OCI-LY3 (cell line): ENCODE data around the gene CHCHD10.

Source experiments
- H2AFZ ChIP-seq: fragments of 200-600, 300-600 bp; shearing (Covaris generic); 2 replicates; pipeline ENCODE4 v1.6.0; 2014; ENCODE audit warnings: antibody characterized with exemption, low read depth, low read length
- H3K27ac ChIP-seq: fragments of 200-600, 300-600 bp; sonication (generic); 2 replicates; pipeline ENCODE4 v1.5.1; 2014; ENCODE audit warnings: mild to moderate bottlenecking, low read length, moderate library complexity, mixed read lengths
- H3K27me3 ChIP-seq: fragments of 200-600, 300-600 bp; sonication (generic); 2 replicates; pipeline ENCODE4 v1.6.1; 2014; ENCODE audit warnings: low read depth, low read length, mixed read lengths
- H3K36me3 ChIP-seq: fragments of 200-600, 300-600 bp; sonication (generic); replicated peaks from 2 replicates; pipeline ENCODE3; 2014; ENCODE audit warnings: low read depth, low read length, mixed read lengths
- H3K4me1 ChIP-seq: fragments of 300-600, 200-600 bp; sonication (generic); 2 replicates; pipeline ENCODE4 v1.6.1; 2014; ENCODE audit warnings: low read length, mixed read lengths
- H3K4me2 ChIP-seq: fragments of 200-600, 300-600 bp; sonication (generic); 2 replicates; pipeline ENCODE4 v1.6.1; 2014; ENCODE audit warnings: low read length, mixed read lengths
- H3K4me3 ChIP-seq: fragments of 300-600, 200-600 bp; sonication (generic); 2 replicates; pipeline ENCODE4 v1.5.1; 2014; ENCODE audit warnings: antibody characterized with exemption, mild to moderate bottlenecking, low read length, moderate library complexity
- H3K79me2 ChIP-seq: fragments of 300-600, 200-600 bp; shearing (Covaris generic); 2 replicates; pipeline ENCODE4 v1.6.1; 2014; ENCODE audit warnings: mild to moderate bottlenecking, low read length, mixed read lengths
- H3K9ac ChIP-seq: fragments of 300-600, 200-600 bp; shearing (Covaris generic); 2 replicates; pipeline ENCODE4 v1.6.0; 2014; ENCODE audit warnings: mild to moderate bottlenecking, low read length, moderate library complexity
- H3K9me3 ChIP-seq: fragments of 200-600, 300-600 bp; shearing (Covaris generic); 2 replicates; pipeline ENCODE4 v1.6.1; 2014; ENCODE audit warnings: low read length, mixed read lengths; ENCODE audit not compliant: insufficient read depth
- H4K20me1 ChIP-seq: fragments of 200-600, 300-600 bp; sonication (generic); 2 replicates; pipeline ENCODE4 v1.6.1; 2016; ENCODE audit warnings: low read length, mixed read lengths; ENCODE audit not compliant: insufficient read depth
- EZH2phosphoT487 ChIP-seq: fragments of 200-600 bp; shearing (Covaris generic); IDR thresholded peaks from 2 replicates; pipeline ENCODE4 v1.6.1; 2018; ENCODE audit warnings: antibody characterized with exemption, mixed run types, low read depth
- TF ChIP-seq, protein P1 (sequence below): fragments of 200-600, 300-600 bp; sonication (generic); IDR thresholded peaks from 2 replicates; pipeline ENCODE4 v1.5.1; 2014; ENCODE audit warnings: antibody characterized with exemption, low read length, low read depth

The CHCHD10 gene

DNA sequence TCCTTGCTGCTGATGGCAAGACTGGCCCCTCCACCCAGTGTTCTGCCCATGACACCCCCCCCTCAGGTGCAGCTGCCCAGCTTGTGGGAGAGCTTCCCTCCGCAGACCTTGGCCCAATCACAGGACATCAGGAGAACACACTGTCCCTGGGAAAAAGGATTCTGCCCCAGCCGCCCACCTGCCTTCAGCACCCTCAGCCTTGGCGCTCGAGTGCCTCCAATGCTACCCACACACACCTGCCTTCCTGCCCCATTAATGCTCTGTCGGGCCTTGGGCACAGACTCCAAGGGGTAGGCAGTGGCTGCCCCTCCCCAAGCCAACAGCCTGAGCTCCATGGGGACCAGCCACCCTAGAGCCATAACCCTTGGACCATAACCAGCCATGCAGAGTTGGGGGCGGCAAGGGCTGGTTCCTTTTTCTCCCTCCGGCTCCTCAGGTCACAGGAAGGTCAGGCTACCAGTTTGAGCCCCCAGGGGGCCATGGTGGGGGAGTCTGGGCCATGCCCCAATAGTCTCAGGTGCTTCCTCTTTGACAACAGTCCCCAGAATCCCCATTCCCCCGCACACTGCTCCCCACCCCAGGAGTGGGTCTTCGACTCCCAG lies 15.6 kb downstream of the CHCHD10 start:
- Histone ChIP-seq H3K9me3 (no peaks in the 10 kb centered on the region), H3K4me3 (peak overlapping the region; percentile 91), H3K4me2 (peak overlapping the region; percentile 98), H3K9ac (peak overlapping the region; percentile 87), H3K27me3 (no peaks in the 10 kb centered on the region), H3K79me2 (no peaks in the 10 kb centered on the region), H3K4me1 (peaks cover 46% of the 10 kb centered on the region), H2AFZ (peak overlapping the region; percentile 23; the same call in 1 of the 2 replicates), H3K36me3 (no peaks in the 10 kb centered on the region), H4K20me1 (no peaks in the 10 kb centered on the region), H3K27ac (peak overlapping the region; percentile 76)
- TF ChIP-seq EZH2phosphoT487 = no peak
- TF ChIP-seq, protein P1, sequence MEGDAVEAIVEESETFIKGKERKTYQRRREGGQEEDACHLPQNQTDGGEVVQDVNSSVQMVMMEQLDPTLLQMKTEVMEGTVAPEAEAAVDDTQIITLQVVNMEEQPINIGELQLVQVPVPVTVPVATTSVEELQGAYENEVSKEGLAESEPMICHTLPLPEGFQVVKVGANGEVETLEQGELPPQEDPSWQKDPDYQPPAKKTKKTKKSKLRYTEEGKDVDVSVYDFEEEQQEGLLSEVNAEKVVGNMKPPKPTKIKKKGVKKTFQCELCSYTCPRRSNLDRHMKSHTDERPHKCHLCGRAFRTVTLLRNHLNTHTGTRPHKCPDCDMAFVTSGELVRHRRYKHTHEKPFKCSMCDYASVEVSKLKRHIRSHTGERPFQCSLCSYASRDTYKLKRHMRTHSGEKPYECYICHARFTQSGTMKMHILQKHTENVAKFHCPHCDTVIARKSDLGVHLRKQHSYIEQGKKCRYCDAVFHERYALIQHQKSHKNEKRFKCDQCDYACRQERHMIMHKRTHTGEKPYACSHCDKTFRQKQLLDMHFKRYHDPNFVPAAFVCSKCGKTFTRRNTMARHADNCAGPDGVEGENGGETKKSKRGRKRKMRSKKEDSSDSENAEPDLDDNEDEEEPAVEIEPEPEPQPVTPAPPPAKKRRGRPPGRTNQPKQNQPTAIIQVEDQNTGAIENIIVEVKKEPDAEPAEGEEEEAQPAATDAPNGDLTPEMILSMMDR = no peak

DNA sequence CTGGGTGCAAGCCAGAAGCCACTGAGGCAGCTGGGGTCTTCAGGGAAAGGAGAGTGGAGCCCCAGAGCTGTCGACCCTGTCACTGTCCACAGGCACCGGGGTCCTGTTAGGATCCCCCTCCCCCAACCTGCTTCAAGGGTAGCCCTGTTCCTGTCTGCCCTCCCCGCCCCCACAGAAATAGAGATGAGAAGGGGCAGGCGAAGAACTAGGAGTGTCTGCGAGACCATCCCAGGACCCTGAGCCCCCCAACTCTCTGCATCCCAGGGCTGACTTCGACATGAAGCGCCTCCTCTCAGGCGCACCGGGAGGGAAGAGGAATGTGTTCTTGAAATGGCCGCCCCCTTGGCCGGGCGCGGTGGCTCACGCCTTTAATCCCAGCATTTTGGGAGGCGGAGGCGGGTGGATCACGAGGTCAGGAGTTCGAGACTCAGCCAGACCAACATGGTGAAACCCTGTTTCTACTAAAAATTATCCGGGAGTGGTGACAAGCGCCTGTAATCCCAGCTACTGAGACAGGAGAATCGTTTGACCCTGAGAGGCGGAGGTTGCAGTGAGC lies 16.3 kb downstream of the CHCHD10 start:
- H3K36me3 ChIP-seq = no peaks in the 10 kb centered on the region
- H3K9ac ChIP-seq = peak overlapping the region; percentile 87
- H3K4me3 ChIP-seq = peak overlapping the region; percentile 91
- no peaks in the 10 kb centered on the region for H3K9me3 ChIP-seq
- H3K27me3 ChIP-seq = no peaks in the 10 kb centered on the region
- TF ChIP-seq EZH2phosphoT487 = no peak
- TF ChIP-seq, protein P1 = no peak
- H3K79me2 ChIP-seq = no peaks in the 10 kb centered on the region
- H3K4me2 ChIP-seq = peak overlapping the region; percentile 98
- H3K4me1 ChIP-seq = peaks cover 50% of the 10 kb centered on the region
- peak overlapping the region; percentile 76 for H3K27ac ChIP-seq
- H4K20me1 ChIP-seq = no peaks in the 10 kb centered on the region
- peak overlapping the region; percentile 62; the same call in 1 of the 2 replicates for H2AFZ ChIP-seq

DNA sequence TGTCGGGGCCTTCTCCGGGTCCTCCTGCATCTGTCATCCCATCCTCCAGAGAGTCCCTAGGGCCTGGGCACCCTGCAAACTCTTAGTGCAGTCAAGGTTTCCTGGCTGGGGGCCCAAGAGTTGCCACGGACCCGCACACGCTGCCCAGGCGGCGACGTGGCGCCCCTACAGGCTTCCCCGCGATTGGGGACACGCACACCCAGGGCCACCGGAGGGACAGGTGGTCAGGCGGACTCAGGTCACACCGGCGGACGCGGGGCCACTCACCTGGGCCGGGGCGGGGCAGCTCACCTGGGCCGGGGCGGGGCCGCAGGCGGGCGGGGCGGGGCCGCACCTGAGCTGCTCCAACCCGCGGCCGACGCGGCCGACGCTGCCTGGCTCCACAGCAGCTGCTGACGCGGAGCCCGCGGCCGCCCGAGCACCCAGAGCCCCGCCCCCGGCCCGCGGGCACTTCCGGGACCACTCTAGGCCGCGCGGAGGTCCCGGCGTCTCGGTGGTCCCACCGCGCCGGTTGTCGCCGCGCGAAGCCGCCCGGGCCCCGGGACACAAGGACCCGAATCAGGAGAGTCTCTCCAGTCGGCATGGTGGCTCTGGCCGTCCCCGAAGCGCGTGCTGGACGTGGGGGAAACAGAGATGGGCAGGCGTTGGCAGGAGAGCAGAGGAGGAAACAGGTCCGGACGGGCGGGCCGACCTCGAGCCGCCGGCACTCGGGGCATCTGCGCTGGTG lies 16.9 kb downstream of the CHCHD10 start, which contains the start of gene ZNF70:
Gene ZNF70 (minus strand): TSS at position 399 of the 727 bp plus-strand sequence. CDS start 5,972 bp downstream, outside the sequence.
- peaks cover 50% of the 10 kb centered on the region for H3K4me1 ChIP-seq

More for the DNA sequence above, 16.9 kb downstream of the CHCHD10 start, which contains the start of gene ZNF70:
- Histone ChIP-seq H3K9ac (peak within 1 kb of the TSS; percentile 87), H3K27ac (peak within 1 kb of the TSS; percentile 76), H3K36me3 (no peaks in the 10 kb centered on the region), H3K27me3 (no peaks in the 10 kb centered on the region), H3K79me2 (no peaks in the 10 kb centered on the region), H3K4me2 (peak within 1 kb of the TSS; percentile 98), H3K4me3 (peak within 1 kb of the TSS; percentile 91), H2AFZ (peak within 1 kb of the TSS; percentile 84), H3K9me3 (no peaks in the 10 kb centered on the region), H4K20me1 (no peaks in the 10 kb centered on the region)
- TF ChIP-seq, protein P1 = peak; percentile 26; the same call in 1 of the 2 replicates
- no peak for TF ChIP-seq EZH2phosphoT487
